HG03039 (cell line): ENCODE results near the gene OR4D1.

Experiments
- ATAC-seq: cut with Tn5 transposase; IDR thresholded peaks from one replicate; pipeline ENCODE4 v1.9.1; 2021; ENCODE audit warnings: mild to moderate bottlenecking, moderate library complexity; ENCODE audit not compliant: unreplicated experiment

OR4D1 gene

GRCh38 chr17:58153046-58153445, 4.9 kb downstream of the OR4D1 start:
- no peak for ATAC-seq

DNA sequence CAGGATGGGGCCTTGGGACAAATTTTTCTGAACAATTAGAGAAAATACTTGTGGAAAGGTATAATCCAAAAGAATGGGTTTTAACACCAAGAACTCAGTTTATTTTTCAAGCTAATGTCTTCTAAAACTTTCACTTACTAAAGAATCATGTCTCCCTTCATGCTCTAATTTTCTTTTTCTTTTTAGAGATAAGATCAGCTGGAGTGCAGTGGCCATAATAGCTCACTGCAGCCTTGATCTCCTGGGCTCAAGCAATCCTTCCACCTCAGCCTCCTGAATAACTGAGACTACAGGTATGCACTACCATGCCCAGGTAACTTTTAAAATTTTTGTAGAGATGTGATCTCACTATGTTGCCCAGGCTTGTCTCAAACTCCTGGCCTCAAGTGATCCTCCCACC, 5.5 kb downstream of the OR4D1 start:
- no peak for ATAC-seq

- ATAC-seq, result no peak
Measured at GRCh38 chr17:58156839-58157803, 8.9 kb downstream of the OR4D1 start.

GRCh38 chr17:58158181-58158580, 10.0 kb downstream of the OR4D1 start:
- no peak for ATAC-seq

- ATAC-seq, result no peak
Measured at GRCh38 chr17:58161566-58161965, 13.4 kb downstream of the OR4D1 start.

GRCh38 chr17:58165981-58166380, 17.8 kb downstream of the OR4D1 start:
- ATAC-seq, result no peak

DNA sequence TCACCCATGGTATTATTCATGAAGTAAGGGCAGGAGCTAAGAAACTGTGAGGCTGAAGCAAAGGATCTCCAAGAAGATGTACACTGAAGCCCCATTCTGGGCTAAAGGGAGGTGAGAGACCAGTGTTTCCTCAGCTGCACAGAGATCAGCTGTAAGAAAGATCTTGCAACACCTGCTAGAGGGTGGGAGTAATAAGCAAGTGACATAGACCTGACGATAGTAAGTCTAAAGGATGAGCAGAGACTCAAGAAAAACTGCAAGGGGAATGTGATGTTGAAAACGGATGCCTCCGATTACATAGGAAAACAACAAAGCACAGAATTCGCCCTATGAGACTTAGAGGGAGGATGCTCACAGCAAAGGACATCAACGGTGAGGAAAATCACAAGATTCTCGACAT, 18.5 kb downstream of the OR4D1 start, which contains the start of gene OR4D2:
Gene OR4D2, plus strand, starts transcription at position 301 of the 400 bp plus-strand sequence. CDS start 2,674 bp downstream, outside the sequence.
- no peak for ATAC-seq

DNA sequence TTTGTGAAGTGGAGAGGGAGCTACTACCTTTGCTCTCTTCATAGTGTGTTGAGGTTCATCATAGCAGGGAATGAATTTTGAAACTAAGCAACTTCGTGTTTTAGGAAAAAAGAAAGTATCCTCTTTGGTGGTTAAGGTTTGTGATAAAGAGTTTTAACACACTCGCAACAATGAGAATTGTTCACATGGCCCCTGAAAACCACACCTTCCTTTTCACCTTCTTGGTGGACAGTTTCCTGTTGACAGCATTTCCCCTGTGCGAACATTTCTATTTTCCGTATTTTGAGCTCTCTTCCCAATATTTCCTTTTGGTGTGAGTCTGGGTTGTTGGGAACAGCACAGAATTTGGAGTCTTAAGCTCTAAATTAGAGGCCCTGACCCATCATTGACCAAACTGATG, 22.4 kb downstream of the OR4D1 start:
- ATAC-seq, result no peak

GRCh38 chr17:58172369-58173071, 24.3 kb downstream of the OR4D1 start:
- ATAC-seq, result no peak

- ATAC-seq, result no peak
Measured at GRCh38 chr17:58174871-58175270, 26.7 kb downstream of the OR4D1 start.

DNA sequence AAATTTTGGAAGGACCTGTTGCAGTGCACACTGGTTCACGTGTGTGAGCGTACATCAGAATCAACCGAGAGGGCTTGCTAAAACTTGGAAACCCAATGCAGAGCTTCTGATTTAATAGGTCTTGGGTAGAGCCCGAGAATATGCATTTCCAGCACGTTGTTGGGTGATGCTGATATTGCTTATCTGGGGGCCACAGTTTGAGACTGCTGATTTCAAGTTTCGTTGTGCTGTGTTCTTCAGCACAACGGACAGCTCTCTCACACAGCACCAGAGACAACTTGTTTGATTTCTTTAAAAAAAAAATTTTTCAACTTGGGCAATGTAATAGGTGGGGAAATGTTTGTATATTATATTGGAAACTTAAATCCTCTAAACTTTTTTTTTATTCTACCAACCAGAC, 28.0 kb downstream of the OR4D1 start:
- no peak for ATAC-seq

- ATAC-seq, result no peak
Measured at GRCh38 chr17:58181796-58182195, 33.6 kb downstream of the OR4D1 start.

- ATAC-seq, result no peak
Measured at GRCh38 chr17:58183514-58183913, 35.3 kb downstream of the OR4D1 start.

DNA sequence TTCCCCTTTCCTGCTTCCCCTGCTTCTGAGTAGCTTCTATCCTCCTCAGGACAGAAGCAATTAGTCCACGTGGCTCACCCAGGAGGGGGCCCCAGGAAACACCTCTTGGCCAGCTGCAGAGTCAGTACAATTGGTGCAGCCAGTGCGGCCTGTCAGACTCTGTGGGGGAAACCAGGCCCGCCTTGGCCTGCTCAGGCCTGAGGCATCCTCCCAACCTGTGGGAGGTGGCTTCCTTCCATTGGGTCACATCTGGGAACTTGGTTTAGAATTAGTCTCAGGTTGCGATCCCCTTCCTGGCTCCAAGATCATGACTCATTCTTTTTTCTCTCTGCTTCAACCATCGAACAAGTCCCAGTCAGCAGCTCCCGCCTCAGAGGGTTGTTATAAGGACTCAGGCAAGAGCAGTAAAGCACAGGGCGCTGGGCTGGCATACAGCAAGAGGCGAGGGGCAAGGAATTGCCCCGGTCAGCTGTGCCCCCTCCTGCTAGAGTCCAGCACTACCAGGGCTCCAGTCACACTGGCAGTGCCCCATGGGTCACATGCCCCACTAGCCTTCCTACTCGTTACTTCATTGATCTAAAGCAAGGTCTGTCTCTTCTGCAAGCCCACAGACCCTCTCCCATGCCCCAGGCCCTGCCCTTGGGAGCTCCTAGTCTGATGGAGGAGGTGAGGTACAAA, 36.3 kb downstream of the OR4D1 start:
- no peak for ATAC-seq

DNA sequence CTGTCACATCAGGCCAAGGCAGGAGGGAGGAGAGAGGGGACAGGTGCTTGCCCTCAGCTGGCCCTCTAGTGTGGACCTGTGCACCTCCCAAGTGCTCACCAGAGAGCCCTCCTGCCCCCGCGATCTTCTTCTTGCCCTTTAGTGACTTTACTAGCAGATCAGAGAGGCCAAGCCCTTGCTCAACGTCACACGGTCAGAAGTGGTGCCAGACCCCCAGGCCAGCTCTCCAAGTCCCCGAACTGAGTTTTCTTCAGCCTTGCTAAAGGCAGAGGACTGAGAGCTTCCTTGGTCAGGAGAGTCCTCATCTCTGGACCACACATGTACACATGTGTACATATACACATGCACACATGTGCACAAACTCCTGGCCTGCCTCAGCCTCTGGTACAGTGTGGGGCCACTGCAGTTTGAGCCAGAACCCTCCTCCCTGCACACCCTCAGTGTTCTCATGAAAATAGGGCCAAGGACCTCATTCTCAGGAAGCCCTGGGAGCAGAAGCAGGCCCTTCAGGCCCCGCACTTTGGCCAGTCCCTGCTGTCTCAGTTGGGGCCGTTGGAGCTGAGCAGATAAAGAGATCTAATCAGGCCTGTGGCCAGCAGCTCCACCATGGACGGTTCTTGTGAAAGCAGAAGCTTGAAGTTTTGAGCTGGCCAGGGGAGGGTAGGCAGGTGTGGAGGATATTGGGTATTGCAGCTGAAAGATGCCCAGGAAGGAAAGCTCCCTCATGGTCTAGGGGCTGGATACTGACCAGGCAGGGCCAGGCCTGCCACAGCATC, 37.0 kb downstream of the OR4D1 start:
- no peak for ATAC-seq

- ATAC-seq, result no peak
Measured at GRCh38 chr17:58186591-58186990, 38.4 kb downstream of the OR4D1 start.

- ATAC-seq, result no peak
Measured at GRCh38 chr17:58187063-58187462, 38.9 kb downstream of the OR4D1 start.

DNA sequence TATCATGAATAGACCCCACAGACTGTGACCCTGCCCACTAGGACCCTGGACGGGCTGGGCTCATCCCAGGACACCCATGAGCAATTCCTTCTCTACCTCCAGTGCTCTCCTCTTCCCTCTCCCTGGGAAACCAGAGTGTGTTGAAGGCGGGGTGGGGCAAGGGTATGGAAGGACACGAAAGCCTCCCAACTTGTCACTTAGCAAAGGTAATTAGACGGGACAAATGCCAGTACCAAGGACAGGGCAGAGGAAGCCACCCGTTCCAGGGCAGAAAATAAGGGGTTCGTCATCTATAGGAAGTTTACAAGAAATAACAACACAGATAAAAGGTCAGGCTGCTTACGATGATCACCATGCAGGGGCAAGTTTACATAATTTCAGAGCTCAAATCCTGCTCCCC, 39.5 kb downstream of the OR4D1 start:
- no peak for ATAC-seq

DNA sequence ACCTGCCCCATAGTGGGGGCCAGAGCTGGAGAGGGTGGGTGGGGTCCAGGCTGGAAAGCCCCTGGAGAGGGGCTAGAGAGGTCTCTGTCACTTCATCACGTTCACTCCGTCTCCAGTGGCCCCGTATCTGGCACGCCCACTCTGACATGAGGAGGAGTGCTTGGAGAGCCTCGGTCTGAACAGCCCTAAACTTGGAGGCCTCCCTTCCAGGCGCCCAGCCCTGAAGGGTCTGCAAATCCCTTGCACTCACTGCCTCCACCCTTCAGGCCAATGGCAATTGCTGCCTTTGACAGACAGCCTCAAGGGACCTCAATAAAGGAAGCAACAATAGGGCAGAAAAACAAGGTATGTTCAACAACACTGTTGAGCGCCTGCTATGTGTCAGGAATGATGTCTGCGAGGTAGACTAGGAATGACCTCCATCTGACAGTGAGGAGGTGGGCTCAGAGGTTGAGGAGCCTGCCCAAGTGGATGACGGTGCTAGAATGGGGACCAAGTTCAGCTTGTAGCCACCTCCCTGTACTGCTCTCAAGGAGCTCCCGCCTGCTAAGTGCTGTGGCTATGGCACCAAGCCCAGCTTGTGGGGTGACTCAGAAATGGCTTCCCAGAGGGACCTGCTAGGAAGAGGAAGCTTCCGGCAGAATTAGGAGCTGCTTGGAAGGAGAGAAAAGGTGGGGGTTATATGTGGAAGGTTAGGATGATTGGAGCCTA, 41.4 kb downstream of the OR4D1 start:
- ATAC-seq, result no peak
